NCI-H2171 treated with DMSO at 0.1 percent for 48 hours (cell line): ENCODE data around the gene FRMD3.

ENCODE experiments used
- DNase-seq: peaks from one replicate; lab custom pipeline; 2025; lab: John Stamatoyannopoulos, UW

Gene FRMD3

DNA sequence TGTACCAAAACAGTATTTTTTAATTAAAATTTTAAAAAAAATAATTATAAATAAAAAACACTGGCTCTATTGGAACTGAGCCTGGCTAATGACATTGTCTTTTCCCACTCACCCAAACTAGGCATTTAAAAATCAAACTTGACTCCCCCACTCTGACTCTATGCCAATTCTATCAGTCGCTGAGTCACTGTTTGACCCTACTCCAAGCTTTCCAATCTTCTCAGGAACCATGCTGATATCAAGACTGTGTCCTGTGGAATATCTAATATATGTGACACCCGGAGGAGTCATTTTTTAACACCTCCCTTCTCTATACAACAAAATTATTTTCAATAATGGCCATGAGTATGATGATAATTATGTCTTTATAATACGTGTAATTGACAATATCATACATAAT lies 303.7 kb downstream of the FRMD3 start:
- DNase-seq: no peak

DNA sequence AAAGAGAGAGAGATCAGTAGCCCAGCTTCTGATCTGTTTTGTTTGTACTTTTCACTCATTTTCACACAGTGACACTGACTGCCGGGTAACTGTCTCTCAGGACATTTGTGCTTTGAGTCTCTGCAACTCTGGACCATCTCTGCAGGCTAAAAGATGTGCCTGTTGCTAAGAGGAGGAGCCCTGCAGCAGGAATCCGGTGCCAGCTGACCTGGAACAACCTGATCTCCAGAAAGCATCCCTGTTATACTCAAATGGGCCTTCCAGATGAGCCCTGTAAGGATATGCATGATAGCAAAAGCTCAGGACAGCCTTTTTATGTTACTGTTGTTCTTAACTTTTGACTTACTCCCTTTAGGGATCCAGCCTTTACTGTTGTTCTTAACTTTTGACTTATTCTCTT lies 304.6 kb downstream of the FRMD3 start:
- no peak for DNase-seq

DNA sequence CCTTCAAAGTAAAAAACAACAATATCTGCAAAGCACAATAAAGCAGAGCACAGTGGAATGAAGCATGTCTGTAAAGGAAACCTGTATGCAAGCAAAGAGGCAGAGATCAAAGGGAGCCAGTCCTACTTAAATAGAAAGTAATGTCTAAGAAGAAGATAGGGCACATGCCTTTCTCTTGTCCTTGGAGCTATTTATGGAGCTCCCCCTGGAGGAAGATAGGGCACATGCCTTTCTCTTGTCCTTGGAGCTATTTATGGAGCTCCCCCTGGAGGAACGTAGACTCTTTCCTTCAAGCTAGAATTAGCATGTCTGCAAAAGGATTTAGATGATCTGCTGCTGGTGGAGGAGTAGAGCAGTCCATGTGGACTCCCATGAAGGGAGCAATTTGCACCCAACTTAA lies 307.2 kb downstream of the FRMD3 start:
- DNase-seq: no peak

DNA sequence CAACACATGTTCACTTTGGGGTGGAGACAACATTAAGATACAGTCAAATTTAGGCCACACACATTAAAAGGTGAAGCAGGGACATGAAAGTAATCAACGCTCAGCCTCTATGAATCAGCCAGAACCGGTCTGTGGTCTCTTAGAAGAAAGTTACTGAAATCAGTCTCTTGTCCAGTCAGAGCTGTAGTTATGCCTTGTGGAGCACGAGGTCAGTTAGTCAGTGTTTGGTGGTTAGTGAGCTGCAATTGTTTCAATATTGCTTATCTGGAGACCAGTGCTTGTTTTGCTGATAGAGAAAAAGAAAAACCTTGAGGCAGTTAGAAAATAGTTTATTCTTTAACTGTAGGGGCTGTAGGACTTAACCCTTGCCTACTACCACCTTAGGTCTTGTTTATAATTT lies 317.5 kb downstream of the FRMD3 start:
- no peak for DNase-seq

DNA sequence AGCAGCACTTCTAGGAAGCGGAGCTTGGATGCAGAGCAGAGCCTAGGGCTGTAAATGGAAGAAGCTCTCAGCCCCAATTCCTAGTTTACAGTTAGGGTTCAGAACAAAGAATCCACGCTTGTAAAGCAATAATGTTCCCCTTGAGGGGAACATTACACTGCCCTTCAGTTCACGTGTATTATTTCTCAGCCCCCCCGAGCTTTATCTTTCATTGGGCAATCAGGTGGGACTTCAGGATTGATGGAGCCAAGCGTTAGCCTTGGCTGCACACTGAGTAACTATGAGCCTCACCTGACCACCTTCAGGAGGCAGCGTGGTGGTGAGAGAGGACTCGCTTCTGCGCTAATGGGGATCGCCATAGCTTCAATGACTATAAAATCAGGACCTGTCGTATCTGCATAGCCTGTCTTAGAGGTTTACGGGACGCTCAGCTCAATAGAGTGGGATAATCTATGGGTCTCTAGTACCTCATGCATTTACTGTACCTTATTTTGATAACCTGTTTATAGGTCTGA lies 318.2 kb downstream of the FRMD3 start:
- no peak for DNase-seq

DNA sequence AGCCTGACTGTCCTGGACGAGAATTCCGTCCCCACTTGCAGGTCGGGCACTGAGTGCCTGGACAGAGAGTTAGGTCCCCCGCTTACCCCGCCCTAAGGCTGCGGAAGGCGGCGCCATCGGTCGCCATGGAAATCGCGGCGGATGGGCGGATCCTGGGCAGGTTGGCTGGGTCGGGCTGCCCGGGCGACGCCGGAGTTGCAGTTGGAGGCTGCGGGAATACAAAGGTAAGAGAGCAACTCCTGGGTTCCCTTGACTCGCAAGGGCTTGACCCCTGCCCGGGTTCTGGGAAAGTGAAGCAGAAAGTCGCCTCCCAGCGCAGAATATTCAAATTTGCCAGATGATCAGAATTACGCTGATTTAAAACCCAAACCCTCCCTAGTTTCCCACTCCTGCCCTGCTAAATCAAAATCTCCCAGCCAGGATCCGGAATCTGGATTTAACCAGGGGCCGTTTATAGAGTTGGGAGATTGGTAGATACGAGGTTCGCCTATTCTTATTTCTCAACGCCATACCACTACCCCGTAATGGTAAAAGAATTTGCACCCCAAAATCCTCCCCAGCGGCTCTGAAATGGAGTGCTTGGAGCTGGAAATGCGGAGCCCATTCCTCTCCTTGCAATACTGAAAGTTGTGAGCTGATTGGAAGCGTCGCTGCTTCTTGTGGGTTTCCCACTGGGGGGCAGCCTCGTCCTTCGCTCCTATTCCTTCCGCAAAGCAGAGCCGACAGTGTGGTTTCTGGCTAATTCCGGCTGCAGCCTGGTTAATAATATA lies 318.9 kb downstream of the FRMD3 start:
- DNase-seq: peak; percentile 70

DNA sequence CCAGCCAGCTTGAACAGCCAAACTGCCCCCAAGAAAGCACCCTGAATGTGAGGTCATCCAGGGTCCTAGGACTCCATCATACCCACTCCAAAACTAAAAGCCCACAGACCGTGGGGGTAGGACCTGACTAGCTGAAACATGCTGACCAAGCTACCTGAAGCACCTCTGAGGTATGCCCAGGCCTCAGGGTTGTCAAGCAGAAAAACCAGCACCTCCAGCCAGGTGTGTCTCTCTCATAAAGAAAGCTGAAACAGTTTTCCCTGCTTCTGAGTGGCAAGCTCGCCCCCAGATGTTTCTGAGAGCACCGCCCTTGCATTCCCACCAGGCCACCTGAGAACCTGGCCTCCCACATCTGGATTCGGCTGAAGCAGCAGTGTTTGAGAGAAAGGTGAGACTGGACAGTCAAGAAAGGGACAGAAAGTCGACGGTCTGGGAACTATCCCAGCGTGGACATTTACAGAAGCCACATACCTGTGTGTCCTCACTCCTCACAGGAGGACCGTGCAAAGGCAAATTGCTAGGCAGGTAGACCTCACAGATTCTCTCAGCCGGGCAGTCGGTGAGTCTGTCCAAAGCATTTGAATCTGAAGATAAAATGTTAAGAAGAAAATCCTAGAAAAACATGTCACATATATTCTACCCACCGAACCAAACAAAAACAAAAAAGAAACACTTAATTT lies 319.6 kb downstream of the FRMD3 start:
- DNase-seq: no peak

DNA sequence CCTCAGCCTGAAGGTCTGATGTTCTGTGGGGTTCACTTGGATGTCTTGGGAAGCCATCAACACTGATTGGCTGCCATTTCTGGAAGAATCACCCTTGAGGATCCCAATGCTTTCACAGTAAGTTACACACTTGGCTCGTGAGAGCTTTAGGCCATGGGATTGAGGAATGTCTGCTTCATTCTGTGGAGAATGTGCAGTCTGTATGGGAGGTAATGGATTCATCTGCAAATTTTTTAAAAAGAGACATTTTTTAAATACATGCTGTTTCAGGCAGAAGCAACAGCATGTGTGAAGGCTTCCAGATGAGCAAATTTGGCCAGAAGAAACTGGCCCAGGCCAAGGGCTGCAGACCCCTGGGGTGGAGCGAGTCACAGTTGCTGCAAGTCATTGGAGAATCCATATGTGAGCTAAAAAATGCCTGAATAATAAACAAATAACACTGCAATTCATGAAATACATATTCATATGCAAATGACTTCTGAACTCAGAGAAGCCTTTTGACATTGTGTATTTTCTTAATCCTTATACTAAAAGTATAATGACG lies 328.9 kb downstream of the FRMD3 start:
- DNase-seq: no peak

DNA sequence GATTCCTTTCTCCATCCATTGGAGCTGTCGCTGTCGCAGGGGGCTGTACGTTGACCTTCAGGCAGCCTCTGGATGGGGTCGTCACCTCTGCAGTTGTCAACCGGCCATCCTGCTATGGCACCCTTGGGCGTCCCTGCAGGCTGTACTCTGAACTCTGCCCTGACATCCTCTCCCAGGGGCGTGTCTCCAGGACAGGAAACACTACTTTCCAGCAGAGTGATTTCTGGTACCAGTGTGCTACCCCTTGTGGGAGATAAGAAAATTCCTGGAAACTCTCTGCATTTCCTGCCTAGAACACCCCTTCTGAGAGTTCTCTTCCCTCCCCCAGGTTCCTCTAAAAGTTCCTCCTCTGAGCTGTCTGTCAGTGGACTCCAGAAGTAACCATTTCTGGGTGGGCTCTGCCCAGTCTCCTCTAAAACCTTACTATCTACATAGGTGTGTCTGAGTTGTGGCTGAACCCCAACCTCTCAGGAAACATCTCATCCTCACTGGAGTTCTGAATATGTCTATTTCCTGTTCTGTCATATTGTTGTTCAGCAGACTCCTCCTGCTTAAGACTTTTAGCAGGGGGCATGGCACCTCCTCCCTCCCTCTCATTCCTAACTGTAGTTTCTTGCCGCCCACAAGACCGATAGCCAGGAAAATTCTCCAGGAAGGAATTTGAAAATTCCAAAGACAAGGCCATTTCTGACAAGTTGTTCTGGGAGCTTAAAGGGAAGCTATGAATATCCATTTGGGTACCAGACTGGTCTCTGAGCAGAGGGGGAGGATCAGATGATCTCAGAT lies 329.9 kb downstream of the FRMD3 start:
- no peak for DNase-seq

DNA sequence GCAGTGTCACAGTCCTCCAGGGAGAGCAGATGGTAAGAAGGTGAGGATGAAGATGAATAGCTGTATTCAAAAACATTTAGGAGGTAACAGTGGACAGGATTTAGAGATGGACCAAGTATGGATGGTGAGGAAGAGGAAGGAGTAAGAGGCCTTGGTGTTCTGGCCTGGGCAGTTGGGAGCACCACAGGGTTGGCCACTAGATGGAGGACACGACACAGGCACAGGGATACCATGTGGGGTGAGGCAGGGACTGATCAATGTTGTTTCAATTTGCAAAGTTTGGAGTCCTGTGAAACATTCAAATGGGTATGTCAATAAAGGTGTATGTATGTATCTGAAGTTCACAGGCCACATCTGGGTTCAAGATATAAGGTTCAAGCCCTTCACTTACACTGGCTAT lies 334.2 kb downstream of the FRMD3 start:
- DNase-seq: no peak

DNA sequence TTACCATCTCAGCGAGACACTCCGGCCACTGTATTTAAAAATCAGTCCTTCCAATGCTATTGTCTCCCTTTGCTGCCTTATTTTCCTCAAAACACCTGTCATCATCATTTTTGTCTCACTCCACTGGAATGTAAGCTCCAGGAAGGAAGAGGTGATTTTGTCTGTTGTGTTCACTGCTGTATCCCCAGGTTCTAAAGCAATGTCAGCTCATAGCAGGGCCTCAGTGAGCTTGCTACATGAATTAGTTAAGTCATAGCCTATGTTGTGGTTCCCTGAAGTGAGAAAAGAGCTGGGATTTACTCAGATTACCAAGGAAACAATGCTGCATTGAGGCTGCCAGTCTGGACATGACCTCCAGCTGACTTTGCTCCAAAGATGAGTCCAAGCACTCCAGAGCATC lies 337.7 kb downstream of the FRMD3 start:
- DNase-seq: no peak

DNA sequence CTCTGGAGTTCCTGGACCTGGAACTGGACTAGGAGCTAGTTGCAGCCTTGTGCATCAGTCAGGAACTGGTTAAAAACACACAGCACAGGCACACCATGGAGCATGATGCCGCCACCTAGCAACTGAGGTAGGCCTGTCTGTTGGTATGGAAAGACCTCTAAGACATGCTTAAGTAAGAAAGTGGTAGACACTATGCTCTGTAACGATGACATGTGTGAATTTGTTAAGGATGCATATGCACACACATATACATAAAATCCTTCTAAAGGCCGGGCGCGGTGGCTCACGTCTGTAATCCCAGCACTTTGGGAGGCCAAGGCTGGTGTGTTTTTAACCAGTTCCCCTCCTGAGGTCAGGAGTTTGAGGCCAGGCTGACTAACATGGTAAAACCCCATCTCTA lies 338.4 kb downstream of the FRMD3 start:
- no peak for DNase-seq

DNA sequence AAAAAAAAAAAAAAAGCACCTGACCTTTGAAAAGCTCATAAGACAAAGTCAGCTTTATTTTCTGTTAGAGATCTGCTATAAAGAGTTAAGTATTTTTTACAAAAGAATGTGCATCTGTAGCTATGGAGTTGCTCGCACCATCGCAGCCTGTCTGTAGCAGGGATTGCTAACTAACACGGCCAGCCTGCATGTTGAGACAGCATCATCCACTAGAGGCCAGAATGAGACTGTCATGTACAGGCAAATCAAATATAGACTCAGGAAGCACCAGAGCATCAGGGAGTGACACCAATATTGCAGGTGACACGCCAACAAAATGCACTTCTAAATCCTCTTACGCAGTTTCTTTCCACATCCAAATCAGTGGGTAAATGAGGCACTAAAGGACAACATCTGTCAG lies 339.0 kb downstream of the FRMD3 start:
- DNase-seq: peak; percentile 84

DNA sequence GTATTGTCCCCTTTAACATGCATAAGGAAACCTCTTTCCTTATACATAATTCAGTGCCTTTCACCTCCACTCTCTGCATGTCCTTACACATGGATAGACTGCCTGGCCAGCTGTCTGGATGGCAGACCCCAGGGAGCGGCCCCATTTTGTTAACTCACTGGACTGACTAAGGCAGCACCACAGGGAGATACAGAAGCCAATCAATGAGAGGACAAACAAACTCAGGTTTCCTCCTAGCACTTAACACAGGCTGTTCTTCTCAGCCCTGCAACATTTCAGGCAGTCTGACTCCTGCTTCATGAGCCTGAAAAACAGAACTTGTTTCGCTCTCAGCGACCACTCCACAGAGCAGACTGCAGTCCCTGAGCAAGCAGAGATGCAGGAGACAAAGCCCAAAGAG lies 339.8 kb downstream of the FRMD3 start:
- peak; percentile 82 for DNase-seq

DNA sequence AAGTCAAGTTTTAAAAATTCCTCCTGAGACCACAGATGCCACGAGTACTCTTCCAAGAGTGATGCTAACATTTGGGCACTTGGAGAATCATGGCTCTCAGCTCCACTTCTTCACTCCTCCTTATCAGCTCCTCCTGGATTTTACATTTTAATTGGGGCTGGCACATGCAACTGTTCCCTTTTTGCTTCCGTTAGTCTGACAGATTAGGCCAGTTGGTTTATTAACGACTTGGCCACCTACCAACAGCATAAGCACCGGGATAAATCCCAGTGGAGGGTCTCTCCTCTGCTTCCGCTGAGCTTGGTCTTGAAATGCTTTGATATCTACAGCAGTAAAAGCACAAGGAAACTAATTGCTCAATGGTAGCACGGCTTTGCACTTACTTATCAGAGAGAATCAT lies 340.6 kb downstream of the FRMD3 start:
- DNase-seq: peak; percentile 91

DNA sequence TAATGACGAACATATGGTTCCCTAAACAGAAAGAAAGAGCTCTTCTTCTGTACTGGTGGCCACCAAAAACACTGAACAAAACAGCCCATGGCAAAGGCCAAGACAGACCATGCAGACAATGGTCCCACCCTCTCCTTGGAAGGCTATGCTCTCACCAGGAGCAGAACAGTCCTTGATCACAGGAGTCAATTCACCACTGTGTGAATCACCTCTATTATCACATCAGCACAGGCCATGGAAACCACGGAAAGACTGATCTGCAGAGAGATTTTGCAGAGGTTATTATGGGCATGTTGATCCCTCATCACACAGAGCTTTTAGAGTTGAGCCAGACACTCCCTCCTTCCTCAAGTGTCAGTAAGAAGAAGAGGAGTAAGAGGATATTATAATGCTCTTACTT lies 341.3 kb downstream of the FRMD3 start:
- no peak for DNase-seq
